HepG2 (cell line): ENCODE measurements around the gene KLHDC2. TPM values are rescaled to one million over a fixed set of nuclear protein-coding genes. Genes with fewer than 3 reads are reported as not detected.

Experiments used
- ATF5 ChIP-seq: sonication (generic); formaldehyde crosslinking; IDR thresholded peaks from 2 replicates; pipeline ENCODE4 v1.4.0; 2020; ENCODE audit warnings: mild to moderate bottlenecking, low read depth, missing genetic modification reagents
- CHD4 ChIP-seq: fragments of 200-600 bp; sonication (generic); IDR thresholded peaks from 2 replicates; pipeline ENCODE4 v1.7.0; 2017; ENCODE audit warnings: mild to moderate bottlenecking, low read length, borderline replicate concordance
- EED ChIP-seq: sonication (generic); formaldehyde crosslinking; IDR thresholded peaks from 2 replicates; pipeline ENCODE4 v1.5.0; 2020; ENCODE audit warnings: mild to moderate bottlenecking, missing genetic modification reagents
- HOXA9 ChIP-seq: sonication (generic); formaldehyde crosslinking; IDR thresholded peaks from 2 replicates; pipeline ENCODE4 v1.8.1; 2022; ENCODE audit warnings: missing genetic modification reagents, mild to moderate bottlenecking, moderate library complexity, borderline replicate concordance
- IKZF4 ChIP-seq: sonication (generic); formaldehyde crosslinking; IDR thresholded peaks from 2 replicates; pipeline ENCODE4 v1.5.1; 2020; ENCODE audit warnings: borderline replicate concordance, mild to moderate bottlenecking, low read depth, missing genetic modification reagents; ENCODE audit errors: not compliant biosample characterization
- KMT2A ChIP-seq: sonication (generic); formaldehyde crosslinking; IDR thresholded peaks from 2 replicates; pipeline ENCODE4 v1.4.0; 2020; ENCODE audit warnings: missing genetic modification reagents
- MTF1 ChIP-seq: sonication (generic); formaldehyde crosslinking; IDR thresholded peaks from 2 replicates; pipeline ENCODE4 v1.5.0; 2020; ENCODE audit warnings: missing genetic modification reagents
- MXD4 ChIP-seq: IDR thresholded peaks from 2 replicates; pipeline ENCODE4 v1.6.1; 2016; ENCODE audit warnings: mild to moderate bottlenecking, missing biosample characterization, missing genetic modification reagents
- NFKB2 ChIP-seq: sonication (generic); formaldehyde crosslinking; IDR thresholded peaks from 2 replicates; pipeline ENCODE4 v1.4.0; 2020; ENCODE audit warnings: missing genetic modification reagents, borderline replicate concordance
- PHF8 ChIP-seq: sonication (generic); formaldehyde crosslinking; IDR thresholded peaks from 2 replicates; pipeline ENCODE4 v1.5.0; 2020; ENCODE audit warnings: missing genetic modification reagents
- PRMT3 ChIP-seq: sonication (generic); formaldehyde crosslinking; IDR thresholded peaks from 2 replicates; pipeline ENCODE4 v1.8.1; 2022; ENCODE audit warnings: low read depth, mild to moderate bottlenecking, moderate library complexity, missing genetic modification reagents, borderline replicate concordance
- RXRB ChIP-seq: IDR thresholded peaks from 2 replicates; pipeline ENCODE4 v1.6.1; 2016; ENCODE audit warnings: borderline replicate concordance, missing genetic modification reagents, missing compliant biosample characterization
- SKI ChIP-seq: fragments of 450-650 bp; IDR thresholded peaks from one replicate; pipeline ENCODE4 v1.6.1; 2018; ENCODE audit warnings: mild to moderate bottlenecking; ENCODE audit not compliant: partially characterized antibody
- ZFP41 ChIP-seq: sonication (generic); formaldehyde crosslinking; IDR thresholded peaks from 2 replicates; pipeline ENCODE4 v1.4.0; 2020; ENCODE audit warnings: mild to moderate bottlenecking, missing genetic modification reagents, borderline replicate concordance
- ZNF275 ChIP-seq: sonication (generic); formaldehyde crosslinking; IDR thresholded peaks from 2 replicates; pipeline ENCODE4 v1.8.0; 2022; ENCODE audit warnings: missing genetic modification reagents, mild to moderate bottlenecking, inconsistent platforms, borderline replicate concordance
- ZNF296 ChIP-seq: sonication (generic); formaldehyde crosslinking; conservative IDR thresholded peaks from 2 replicates; pipeline ENCODE4 v1.5.0; 2020; ENCODE audit warnings: mild to moderate bottlenecking, missing genetic modification reagents
- ZNF33B ChIP-seq: sonication (generic); formaldehyde crosslinking; IDR thresholded peaks from 2 replicates; pipeline ENCODE4 v1.5.1; 2020; ENCODE audit warnings: mild to moderate bottlenecking, missing genetic modification reagents
- ZNF382 ChIP-seq: sonication (generic); formaldehyde crosslinking; IDR thresholded peaks from 2 replicates; pipeline ENCODE4 v1.5.0; 2020; ENCODE audit warnings: missing genetic modification reagents, mild to moderate bottlenecking, borderline replicate concordance
- ZNF383 ChIP-seq: sonication (generic); formaldehyde crosslinking; IDR thresholded peaks from 2 replicates; pipeline ENCODE4 v1.4.0; 2020; ENCODE audit warnings: missing genetic modification reagents, mild to moderate bottlenecking, borderline replicate concordance
- ZNF44 ChIP-seq: sonication (generic); formaldehyde crosslinking; IDR thresholded peaks from 2 replicates; pipeline ENCODE4 v1.5.1; 2020; ENCODE audit warnings: mild to moderate bottlenecking, missing genetic modification reagents
- ZNF543 ChIP-seq: sonication (generic); formaldehyde crosslinking; IDR thresholded peaks from 2 replicates; pipeline ENCODE4 v1.4.0; 2020; ENCODE audit warnings: mild to moderate bottlenecking, missing genetic modification reagents
- ZNF703 ChIP-seq: sonication (generic); formaldehyde crosslinking; IDR thresholded peaks from 2 replicates; pipeline ENCODE4 v1.5.1; 2020; ENCODE audit warnings: missing genetic modification reagents, mild to moderate bottlenecking, moderate library complexity, borderline replicate concordance
- ZNF777 ChIP-seq: sonication (generic); formaldehyde crosslinking; IDR thresholded peaks from 2 replicates; pipeline ENCODE4 v1.4.0; 2020; ENCODE audit warnings: missing genetic modification reagents
- ZNF841 ChIP-seq: sonication (generic); formaldehyde crosslinking; IDR thresholded peaks from 2 replicates; pipeline ENCODE4 v1.8.1; 2023; ENCODE audit warnings: missing genetic modification reagents, borderline replicate concordance
- polyA plus RNA-seq, 8 experiments: library from polyadenylated mRNA; depleted of rRNA in 3 of 8; stranded (reverse) in 7 of 8; unstranded in 1 of 8; fragments of >200 nt; fragmentation: Illumina TruSeq in 4 of 8; extraction: Trizol in 4 of 8; gene quantifications; 2 replicates each; pipeline versions ENCODE4 v1.2.1 to v1.2.3, GENCODE V29; 2011 to 2016; ENCODE audit warnings: low read depth in 4 of 8, missing spikeins in 1 of 8, mixed read lengths in 1 of 8; ENCODE audit not compliant: insufficient read depth in 1 of 8
- total RNA-seq, 5 experiments: library from RNA; depleted of rRNA; stranded (reverse); fragments of >200 nt; fragmentation: Illumina TruSeq; extraction: Trizol; gene quantifications; 2 replicates each; pipeline ENCODE4 v1.2.3, GENCODE V29; 2016; ENCODE audit warnings: low read depth in 1 of 5
- TF ChIP-seq, protein P1 (sequence below): sonication (generic); formaldehyde crosslinking; IDR thresholded peaks from 2 replicates; pipeline ENCODE4 v1.5.1; 2020; ENCODE audit warnings: missing genetic modification reagents, mild to moderate bottlenecking, borderline replicate concordance
- TF ChIP-seq, protein P2 (sequence below): sonication (generic); formaldehyde crosslinking; conservative IDR thresholded peaks from 2 replicates; pipeline ENCODE4 v1.8.0; 2022; ENCODE audit warnings: mild to moderate bottlenecking, moderate library complexity, missing genetic modification reagents

The KLHDC2 gene
- total and polyA plus RNA-seq, 2 of the 13 experiments (the other 11 are each of a cell fraction or from before 2014, with no cell fraction given), result 95.5 to 170 TPM

GRCh38 chr14:49770212-49770817 lies 2.4 kb downstream of the KLHDC2 start (continued):
- no peak for TF ChIP-seq ATF5
- no peak for TF ChIP-seq ZNF703 (CRISPR knock-in tag)
- TF ChIP-seq ZFP41 (CRISPR knock-in tag), result no peak
- no peak for TF ChIP-seq MTF1 (CRISPR knock-in tag)
- TF ChIP-seq CHD4, result no peak
- peak; percentile 95 for TF ChIP-seq RXRB (CRISPR knock-in tag)
- TF ChIP-seq SKI, result peak; percentile 90
- TF ChIP-seq ZNF275, result peak; percentile 29; the same call in 1 of the 2 replicates
- TF ChIP-seq KMT2A (CRISPR knock-in tag), result peak; percentile 29; the same call in 1 of the 2 replicates
- TF ChIP-seq, protein P1, sequence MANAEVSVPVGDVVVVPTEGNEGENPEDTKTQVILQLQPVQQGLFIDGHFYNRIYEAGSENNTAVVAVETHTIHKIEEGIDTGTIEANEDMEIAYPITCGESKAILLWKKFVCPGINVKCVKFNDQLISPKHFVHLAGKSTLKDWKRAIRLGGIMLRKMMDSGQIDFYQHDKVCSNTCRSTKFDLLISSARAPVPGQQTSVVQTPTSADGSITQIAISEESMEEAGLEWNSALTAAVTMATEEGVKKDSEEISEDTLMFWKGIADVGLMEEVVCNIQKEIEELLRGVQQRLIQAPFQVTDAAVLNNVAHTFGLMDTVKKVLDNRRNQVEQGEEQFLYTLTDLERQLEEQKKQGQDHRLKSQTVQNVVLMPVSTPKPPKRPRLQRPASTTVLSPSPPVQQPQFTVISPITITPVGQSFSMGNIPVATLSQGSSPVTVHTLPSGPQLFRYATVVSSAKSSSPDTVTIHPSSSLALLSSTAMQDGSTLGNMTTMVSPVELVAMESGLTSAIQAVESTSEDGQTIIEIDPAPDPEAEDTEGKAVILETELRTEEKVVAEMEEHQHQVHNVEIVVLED (CRISPR knock-in tag), result 0 out of 2 replicates have a peak, but pooled peaks have one; percentile 7
- TF ChIP-seq, protein P2, sequence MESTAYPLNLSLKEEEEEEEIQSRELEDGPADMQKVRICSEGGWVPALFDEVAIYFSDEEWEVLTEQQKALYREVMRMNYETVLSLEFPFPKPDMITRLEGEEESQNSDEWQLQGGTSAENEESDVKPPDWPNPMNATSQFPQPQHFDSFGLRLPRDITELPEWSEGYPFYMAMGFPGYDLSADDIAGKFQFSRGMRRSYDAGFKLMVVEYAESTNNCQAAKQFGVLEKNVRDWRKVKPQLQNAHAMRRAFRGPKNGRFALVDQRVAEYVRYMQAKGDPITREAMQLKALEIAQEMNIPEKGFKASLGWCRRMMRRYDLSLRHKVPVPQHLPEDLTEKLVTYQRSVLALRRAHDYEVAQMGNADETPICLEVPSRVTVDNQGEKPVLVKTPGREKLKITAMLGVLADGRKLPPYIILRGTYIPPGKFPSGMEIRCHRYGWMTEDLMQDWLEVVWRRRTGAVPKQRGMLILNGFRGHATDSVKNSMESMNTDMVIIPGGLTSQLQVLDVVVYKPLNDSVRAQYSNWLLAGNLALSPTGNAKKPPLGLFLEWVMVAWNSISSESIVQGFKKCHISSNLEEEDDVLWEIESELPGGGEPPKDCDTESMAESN, result no peak
- TF ChIP-seq EED (CRISPR knock-in tag), result no peak
- TF ChIP-seq ZNF382 (CRISPR knock-in tag), result no peak
- peak; percentile 46; the same call in 1 of the 2 replicates for TF ChIP-seq PHF8 (CRISPR knock-in tag)
- no peak for TF ChIP-seq ZNF841 (CRISPR knock-in tag)
- no peak for TF ChIP-seq ZNF543 (CRISPR knock-in tag)
- no peak for TF ChIP-seq ZNF296 (CRISPR knock-in tag)
- no peak for TF ChIP-seq ZNF44 (CRISPR knock-in tag)
- no peak for TF ChIP-seq PRMT3 (CRISPR knock-in tag)
- peak; percentile 47; the same call in 1 of the 2 replicates for TF ChIP-seq MXD4 (CRISPR knock-in tag)
- TF ChIP-seq HOXA9, result peak; percentile 61; the same call in 1 of the 2 replicates
- no peak for TF ChIP-seq IKZF4 (CRISPR knock-in tag)
- TF ChIP-seq ZNF777 (CRISPR knock-in tag), result no peak
- TF ChIP-seq NFKB2 (CRISPR knock-in tag), result no peak
- TF ChIP-seq ZNF33B (CRISPR knock-in tag), result no peak
- no peak for TF ChIP-seq ZNF383 (CRISPR knock-in tag)
